Breast epithelium (tissue), 3 donors: ENCODE results near the gene MRPL39.

Experiments used
- CTCF ChIP-seq, 3 donors: fragments of 450-650 bp; IDR thresholded peaks; one replicate each; pipeline ENCODE4 v1.5.1; 2016 to 2017; ENCODE audit warnings: antibody characterized with exemption in 3 of 3, mild to moderate bottlenecking in 3 of 3, moderate library complexity in 3 of 3
- POLR2A ChIP-seq: fragments of 450-650 bp; IDR thresholded peaks from one replicate; pipeline ENCODE4 v1.6.1; 2016; ENCODE audit warnings: antibody characterized with exemption, mild to moderate bottlenecking, moderate library complexity

GRCh38 chr21:25647647-25648046, 40.4 kb upstream of the MRPL39 start:
- TF ChIP-seq POLR2A (no peak), CTCF (IDR thresholded peaks at IDR 0.05) (no peak)
